Breast epithelium (tissue), 3 donors: ENCODE data around the gene FXYD3.

Source experiments
- POLR2AphosphoS5 ChIP-seq, 3 donors: sonication (generic); formaldehyde crosslinking; IDR thresholded peaks; one replicate each; pipeline ENCODE4 v1.6.1; 2017; ENCODE audit warnings: antibody characterized with exemption in 3 of 3
- TF ChIP-seq, protein P1 (sequence below), 3 donors: fragments of 450-650 bp; IDR thresholded peaks; one replicate each; pipeline ENCODE4 v1.5.1; 2016 to 2017; ENCODE audit warnings: antibody characterized with exemption in 3 of 3, mild to moderate bottlenecking in 3 of 3, moderate library complexity in 3 of 3

DNA sequence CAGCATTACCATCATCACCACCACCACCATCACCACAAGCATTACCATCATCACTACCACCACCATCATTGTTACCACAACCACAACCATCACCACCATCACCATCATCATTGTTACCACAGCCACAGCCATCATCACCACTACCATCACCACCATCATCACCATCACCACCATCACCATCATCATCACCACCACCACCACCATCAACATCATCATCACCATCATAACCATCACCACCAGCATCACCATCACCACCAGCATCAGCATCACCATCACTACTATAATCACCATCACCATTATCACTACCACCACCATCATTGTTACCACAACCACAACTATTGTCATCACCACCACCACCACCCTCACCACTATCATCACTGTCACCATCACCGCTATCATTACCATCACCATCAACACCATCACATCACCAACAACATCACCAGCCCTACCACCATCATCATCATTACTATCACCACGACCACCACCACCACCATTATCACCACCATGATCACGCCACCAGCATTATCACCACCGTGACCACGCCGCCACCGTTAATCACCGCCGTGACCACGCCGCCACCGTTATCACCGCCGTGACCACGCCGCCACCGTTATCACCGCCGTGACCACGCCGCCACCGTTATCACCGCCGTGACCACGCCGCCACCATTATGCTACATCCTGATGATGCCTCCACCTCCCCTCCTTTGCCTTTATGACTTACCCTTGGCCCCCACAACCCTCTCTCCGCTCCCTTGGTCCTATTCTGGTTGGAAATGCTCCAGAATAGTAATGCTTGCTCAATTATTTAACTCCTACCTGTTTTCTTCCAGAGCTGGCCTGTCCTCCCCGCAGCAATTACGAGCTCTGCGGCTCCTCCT lies 10.0 kb upstream of the FXYD3 start:
- TF ChIP-seq, protein P1, sequence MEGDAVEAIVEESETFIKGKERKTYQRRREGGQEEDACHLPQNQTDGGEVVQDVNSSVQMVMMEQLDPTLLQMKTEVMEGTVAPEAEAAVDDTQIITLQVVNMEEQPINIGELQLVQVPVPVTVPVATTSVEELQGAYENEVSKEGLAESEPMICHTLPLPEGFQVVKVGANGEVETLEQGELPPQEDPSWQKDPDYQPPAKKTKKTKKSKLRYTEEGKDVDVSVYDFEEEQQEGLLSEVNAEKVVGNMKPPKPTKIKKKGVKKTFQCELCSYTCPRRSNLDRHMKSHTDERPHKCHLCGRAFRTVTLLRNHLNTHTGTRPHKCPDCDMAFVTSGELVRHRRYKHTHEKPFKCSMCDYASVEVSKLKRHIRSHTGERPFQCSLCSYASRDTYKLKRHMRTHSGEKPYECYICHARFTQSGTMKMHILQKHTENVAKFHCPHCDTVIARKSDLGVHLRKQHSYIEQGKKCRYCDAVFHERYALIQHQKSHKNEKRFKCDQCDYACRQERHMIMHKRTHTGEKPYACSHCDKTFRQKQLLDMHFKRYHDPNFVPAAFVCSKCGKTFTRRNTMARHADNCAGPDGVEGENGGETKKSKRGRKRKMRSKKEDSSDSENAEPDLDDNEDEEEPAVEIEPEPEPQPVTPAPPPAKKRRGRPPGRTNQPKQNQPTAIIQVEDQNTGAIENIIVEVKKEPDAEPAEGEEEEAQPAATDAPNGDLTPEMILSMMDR (IDR thresholded peaks at IDR 0.05) = no peak
- TF ChIP-seq POLR2AphosphoS5 (IDR thresholded peaks at IDR 0.05) = no peak
